GM21528 (cell line): ENCODE data around the gene CCDC71.

Experiments used
- ATAC-seq: cut with Tn5 transposase; IDR thresholded peaks from one replicate; pipeline ENCODE4 v1.9.1; 2021; ENCODE audit warnings: mild to moderate bottlenecking, moderate library complexity; ENCODE audit not compliant: unreplicated experiment, low FRiP score

CCDC71 gene

DNA sequence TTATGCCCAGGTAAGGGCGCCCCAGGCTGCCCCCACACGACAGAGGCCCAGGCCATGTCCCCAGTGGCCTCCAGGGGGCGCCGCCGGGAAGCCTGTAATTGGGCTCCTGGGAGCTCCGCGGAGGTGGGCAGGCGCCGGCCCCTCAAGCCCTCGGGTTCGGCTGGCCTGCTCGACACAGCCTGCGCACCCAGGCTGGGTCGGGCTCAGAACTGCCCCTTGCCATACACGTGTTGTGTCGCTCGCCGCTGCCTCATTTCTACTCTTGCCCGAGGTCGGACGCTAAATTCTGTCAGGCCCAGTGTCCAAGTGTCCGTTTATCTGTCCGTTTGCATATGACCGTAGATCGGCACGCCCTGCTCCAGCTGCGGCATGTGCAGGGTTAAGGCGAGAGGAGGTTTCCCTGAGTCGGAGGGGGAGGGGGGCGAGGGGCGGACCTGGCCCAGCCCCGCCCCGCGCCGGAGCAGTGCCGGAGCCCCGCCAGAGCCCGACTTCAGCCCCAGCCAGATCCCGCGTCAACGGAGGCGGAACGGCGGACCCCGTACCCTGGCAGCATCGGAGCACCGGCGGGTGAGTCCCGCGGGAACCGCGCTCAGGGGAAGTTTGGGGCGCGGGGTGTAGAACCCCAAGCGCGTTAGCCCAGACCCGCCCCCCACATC is 5.1 kb upstream of the CCDC71 start, which contains the start of gene KLHDC8B:
KLHDC8B (plus strand) TSS at position 480 of the 656 bp plus-strand sequence. CDS start 1,172 bp downstream, outside the sequence.
- no peak for ATAC-seq

- no peak for ATAC-seq
Measured at GRCh38 chr3:49170744-49171118, 4.6 kb upstream of the CCDC71 start.

DNA sequence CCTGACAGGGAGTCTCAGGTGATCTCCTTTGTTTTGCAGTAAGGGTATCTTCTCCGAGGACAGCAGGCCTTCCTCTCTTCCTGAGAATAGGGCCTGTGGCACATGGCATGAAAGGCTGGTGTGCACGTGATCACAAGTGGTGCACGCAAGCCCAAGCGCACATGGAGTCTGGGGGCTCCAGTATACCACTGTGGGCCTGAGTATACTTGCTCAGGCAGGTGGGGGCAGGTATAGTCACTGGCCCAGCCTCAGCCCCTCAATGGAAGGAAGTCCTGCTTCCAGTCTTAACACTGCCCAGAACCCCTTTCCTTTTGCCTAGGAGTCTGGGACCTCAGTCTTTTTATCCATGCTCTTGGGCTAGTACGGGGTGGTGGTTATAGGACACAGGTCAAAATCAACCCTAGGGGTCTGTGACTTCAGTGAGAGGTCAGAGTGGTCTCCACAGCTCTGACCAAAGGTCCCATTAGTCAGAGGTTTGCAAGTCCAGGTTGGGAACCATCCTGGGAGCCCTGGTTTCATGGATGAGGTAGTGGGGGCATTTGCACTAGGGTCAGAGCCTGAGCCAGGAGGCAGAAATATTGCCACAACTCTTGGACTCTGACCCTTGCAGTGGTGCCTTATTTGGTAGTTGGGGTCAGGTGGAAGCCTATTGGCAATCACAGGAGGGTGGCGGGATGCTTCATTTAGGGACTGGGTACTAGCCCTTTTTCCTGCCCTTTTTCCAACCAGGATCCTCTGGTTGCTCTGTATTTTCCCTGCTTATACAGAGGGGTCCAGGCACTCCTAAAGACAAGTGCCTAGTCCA is 823 bp upstream of the CCDC71 start:
- ATAC-seq, result no peak

DNA sequence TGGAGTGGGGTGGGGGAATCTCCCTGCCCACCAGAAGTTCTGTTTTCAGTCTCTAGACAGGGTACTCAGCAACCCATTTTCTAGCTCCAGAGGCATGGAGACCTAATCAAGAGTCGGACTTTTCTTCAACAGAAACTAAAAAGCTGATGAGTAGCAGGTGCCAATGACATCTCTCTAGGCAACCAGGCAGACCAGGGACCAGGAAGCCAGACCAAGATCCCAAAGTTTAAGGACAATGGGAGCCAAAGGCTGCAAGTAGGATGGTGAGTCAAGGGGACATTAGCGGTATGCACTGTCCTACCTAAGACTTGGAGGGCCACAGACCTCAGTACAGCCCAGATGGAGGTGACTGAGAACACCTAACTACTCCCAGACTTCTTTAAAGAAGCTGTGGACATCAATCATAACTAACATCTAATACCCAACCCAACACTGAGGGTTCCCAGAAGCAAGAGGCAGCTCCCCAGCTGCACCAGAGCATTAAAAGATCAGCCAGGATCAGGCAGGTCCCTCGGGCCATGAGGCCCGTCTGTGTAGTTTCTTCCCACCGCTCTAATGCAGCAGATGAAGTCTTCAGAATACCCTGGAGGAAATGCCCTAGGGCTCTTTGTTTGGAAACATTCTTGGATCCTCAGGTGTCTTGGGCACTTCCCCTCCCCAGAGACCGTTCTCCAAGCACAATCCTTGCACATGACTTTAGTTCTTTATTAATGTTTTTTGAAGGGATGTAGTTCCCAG is 979 bp downstream of the CCDC71 start:
- no peak for ATAC-seq

GRCh38 chr3:49163609-49164008 is 2.5 kb downstream of the CCDC71 start:
- ATAC-seq, result no peak

DNA sequence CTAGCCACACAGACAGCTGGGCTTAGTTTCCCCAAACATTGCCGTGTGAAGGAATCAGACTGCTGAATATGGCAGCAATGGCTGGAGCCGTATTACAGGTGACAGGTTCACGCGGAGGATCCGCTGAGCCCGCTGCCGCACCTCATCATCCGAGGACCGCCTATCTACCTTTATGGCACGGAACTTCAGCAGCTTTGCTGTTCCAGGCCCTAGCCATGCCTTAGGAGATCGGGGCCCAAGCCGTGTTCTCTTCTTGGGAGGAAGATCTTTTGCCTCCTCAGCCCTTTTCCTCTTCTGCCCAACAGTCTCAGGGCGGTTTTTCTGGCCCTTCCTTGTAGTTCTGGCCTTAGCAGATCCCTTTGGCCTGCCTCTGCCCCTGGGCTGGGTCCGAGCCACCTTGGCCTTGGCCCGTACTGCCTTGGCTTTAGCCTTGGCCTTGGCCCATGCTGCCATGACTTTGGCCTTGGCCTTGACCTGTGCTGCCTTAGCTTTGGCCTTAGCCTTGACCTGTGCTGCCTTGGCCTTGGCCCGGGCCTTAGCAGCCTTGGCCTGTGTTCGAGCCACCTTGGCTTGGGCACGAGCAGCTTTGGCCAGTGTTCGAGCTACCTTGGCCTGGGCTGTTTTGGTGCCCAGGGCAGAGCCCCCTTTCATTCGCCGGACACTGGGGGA is 3.2 kb downstream of the CCDC71 start:
- no peak for ATAC-seq

DNA sequence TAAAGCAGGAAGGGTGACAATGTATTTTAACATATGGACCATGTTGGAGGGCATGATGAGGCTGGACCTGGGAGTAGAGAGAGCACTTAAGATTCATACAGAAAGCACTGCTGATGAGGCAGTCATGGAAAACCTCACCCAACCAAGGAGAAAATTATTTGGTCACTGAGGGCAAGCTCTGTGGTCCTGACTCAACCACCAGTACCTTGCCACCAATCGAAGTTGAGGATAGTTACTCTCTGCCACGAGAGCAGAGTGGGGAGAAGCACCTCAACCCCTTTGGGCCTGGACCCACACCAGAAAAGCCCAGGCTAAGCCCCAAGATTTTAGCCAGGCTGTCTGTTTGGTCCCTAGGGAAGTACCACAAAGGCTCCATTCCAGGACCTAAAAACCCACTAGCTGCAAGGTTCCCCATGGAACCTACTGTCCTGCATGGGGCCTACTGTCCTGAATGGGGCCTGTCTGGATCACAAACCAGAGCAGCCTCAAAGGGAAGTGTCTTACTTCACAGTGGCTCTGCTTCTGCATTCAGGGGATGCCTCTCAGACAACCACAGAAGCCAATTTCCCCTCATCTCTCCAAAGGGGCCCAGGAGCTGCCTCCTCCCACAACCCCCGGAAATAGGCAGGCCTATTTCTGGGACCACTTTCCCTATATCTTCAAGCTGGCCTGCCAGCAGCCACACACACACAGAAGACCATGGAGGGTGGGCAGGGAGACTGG is 4.2 kb downstream of the CCDC71 start:
- no peak for ATAC-seq

GRCh38 chr3:49161197-49161596 is 4.9 kb downstream of the CCDC71 start:
- no peak for ATAC-seq

DNA sequence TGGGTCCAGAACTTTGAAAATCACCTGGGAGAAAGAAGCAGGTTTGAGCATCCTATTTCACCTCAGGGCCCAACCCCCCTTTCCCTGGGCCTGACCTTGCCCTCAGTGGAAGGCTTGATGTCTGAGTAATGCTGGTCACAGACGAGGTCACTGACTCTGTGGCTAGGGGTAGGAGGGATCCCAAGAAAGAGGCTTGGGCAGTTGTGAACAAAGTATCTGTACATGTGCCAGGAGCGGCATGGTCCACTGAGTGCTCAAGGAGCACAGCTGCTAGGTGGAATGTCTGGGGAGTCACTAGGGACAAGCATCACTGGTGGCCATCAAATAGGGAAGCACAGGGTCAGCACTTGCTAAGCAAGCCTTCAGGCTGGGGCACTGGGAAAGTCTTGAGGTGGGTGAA is 7.3 kb downstream of the CCDC71 start:
- no peak for ATAC-seq

DNA sequence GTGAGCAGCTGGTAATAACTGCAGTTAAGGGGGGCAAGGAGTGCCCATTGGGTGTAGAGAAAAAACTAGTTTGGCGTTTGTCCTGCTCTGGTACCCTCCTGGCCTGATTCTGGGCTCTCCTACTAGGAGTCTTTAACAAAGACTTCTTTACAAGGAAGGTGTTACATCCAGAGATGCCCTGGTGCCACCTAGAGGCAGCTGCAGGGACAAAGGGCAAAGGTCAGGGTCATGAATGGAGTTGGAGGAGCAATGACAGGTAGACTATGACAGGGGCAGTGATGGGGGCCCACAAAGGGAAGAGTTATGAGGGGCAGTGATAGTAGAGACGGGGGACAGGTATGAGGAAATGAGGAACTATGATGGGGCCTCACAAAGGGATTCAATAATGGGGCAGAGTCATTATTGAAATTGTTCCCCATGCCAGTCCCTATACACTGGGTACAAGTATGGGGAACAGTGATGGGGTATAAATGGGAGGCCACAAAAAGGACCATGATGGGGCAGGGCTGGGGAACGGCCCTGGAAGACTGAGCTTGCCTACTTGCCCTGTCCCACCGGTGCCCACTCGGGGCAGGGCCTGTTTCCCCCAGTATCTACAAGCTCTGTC is 7.9 kb downstream of the CCDC71 start:
- ATAC-seq, result no peak

GRCh38 chr3:49157289-49157688 is 8.8 kb downstream of the CCDC71 start:
- no peak for ATAC-seq

DNA sequence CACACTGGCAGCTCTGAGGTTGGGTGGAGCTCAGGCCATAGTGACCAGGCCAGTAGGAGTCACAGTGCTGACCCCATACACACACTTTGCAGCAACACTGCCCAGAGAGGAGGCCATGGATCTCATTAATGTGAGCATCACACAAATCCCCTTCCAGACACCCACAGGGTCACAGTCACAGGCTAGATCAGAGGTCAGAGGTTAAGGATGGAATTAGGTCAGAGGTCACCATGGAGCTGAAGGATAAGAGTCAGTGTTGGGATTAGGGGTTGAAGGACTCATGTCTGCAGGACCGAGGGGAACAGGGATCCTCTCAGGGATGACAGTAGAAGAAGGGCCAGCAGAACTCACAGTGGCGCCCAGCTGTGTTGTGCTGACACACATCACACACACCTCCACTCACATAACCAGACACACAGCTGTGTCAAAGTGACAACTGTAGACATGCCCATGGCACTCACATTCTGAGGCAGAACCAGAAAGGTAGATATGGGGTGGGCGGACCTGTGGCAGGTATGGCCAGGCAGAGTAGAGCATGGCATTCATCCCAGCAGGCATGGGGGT is 12.7 kb downstream of the CCDC71 start:
- ATAC-seq, result no peak

DNA sequence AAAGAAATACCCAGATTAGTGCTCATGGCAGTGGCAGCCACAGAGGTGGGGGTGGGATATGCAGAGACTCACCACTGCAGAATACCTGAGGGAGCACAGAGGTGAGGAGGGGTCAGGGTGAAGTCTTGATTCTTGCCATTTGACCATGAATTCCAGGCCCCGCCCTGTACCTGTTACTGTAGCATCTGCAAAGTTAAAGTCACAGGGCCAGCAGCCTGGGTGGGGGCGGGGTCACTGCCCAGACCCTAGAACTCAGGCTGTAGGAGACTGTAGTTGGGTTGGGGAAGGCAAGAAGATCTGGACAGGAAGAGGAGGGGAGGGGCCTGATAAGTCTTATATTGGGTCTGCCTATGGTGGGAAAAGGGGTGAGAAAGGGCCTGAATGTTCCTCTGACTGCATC is 14.5 kb downstream of the CCDC71 start:
- ATAC-seq, result no peak

DNA sequence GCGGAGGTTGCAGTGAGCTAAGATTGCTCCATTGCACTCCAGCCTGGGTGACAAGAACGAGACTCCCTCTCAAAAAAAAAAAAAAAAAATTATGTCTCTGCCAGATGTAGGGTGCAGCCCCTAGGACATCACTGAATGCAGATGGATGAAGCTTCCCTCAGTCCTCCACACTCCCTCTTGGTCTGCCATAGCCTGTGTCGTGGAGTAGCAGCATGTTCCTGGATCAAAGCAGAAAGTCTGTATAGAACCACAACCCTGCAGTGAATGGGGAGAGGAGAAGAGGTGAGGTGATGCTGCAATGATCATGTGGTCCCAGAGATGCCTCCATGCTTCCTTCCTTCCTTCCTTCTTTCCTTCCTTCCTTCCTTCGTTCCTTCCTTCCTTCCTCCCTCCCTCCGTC is 18.0 kb downstream of the CCDC71 start:
- no peak for ATAC-seq

GRCh38 chr3:49140080-49140479 is 26.1 kb downstream of the CCDC71 start:
- no peak for ATAC-seq

DNA sequence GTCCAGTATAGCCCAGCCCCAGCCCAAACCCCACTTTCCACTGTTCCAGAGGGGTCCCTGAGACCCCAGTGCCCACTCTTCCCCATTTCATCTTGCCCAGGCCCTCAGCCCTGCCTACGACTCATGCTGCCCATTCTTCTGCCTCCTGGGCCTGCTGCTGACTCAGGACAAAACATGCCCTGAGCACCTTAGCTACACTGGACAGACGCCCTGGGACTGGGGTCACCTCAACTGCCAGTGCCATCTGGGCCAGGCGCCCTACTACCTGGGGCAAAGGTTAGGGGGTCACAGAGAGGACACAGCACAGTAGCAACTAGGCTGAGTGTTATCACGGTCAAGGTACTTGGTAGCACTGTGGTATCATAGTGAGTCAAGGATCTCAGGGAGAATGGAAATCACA is 30.6 kb downstream of the CCDC71 start:
- no peak for ATAC-seq

DNA sequence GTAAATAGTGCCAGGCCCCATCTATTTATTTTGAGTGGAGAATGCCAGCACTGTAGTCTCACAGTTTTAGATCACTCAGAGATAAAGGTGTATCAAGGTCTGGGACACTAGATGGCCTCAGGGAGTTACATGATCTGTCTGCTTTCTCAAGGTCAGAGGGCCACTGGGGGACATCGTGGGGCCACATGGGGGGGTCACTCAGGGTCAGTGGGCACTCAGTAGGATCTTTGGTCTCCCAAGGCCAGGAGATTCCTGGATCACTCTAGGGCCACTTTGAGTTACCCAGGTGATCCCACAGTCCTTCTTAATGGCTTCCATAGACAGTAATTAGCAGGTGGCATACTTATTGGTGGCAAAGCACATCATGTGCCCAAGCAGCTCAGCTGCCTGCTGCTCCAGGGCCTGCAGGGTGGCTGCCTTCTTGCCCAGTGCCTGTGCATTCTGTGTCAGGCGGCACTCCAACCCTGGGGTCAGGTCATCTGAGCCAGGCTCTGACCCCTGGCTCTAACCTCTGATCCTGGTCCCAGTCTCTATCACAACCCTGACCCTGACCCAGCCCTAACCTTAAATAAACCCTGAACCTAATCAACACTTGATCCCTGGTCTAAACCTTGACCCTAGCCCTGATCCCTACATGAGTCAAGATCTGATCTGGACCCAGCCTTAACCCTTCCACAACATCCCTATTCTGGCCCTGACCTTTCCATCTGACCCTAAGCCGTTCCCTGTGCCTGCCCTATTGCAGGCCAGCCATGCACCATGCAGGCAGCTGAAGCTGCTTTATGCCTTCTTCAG is 31.5 kb downstream of the CCDC71 start:
- ATAC-seq, result no peak

DNA sequence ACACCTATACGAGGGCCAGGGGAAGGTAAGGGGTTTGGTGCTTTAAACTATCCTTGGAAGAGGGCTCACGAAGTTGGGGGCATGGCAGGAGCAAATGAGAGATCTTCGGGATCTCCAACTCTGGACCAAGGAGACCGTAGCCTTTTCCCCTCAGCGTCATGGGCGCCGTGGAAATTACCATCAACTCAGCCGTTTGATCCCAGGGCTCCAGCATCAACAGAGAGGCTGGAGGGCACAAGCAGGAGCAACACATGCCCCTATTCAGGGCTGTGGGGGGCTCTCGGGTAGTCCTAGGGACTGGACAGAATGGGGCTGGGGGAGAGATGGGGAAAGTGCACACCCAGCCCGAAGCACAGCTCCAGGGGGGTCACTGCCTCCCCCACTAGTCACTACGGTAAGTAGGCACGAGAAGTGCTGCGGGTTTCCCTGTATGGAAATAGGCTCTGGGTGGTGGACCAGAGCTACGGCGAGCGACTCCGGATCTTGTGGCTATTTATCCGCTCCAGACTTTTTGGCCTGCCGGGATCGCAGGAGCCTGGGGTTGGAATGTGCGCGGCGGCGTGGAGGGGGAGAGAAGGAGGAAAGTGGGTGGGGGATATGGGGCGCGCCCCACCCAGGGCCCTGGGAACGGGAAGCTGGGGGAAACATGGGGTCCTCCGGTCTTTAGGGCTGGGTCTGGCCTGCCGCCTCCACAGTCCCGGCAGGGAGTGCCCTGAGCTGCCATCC is 32.7 kb downstream of the CCDC71 start:
- no peak for ATAC-seq
